A673 (cell line): ENCODE results near the gene PSMB5.

Source experiments
- CTCF ChIP-seq: fragments of 300-800, 200-600 bp; sonication (generic); conservative IDR thresholded peaks from 2 replicates; pipeline ENCODE4 v1.5.1; 2017; ENCODE audit warnings: low read depth, mild to moderate bottlenecking, antibody characterized with exemption, low read length, moderate library complexity, mixed read lengths
- EZH2 ChIP-seq: fragments of 200-600 bp; sonication (generic); IDR thresholded peaks from 2 replicates; pipeline ENCODE4 v1.6.1; 2017; ENCODE audit warnings: borderline replicate concordance, low read depth, mild to moderate bottlenecking, mixed read lengths, antibody characterized with exemption, low read length; ENCODE audit not compliant: poor library complexity, severe bottlenecking

- TF ChIP-seq CTCF, result no peak
- no peak for TF ChIP-seq EZH2
These were observed 5.9 kb downstream of the PSMB5 start for GRCh38 chr14:23028799-23029198.
